SK-N-SH treated with all-trans-retinoic acid at 6 μM for 48 hours (cell line): ENCODE data around the gene PLA2R1.
A peak's percentile ranks its signal among the peaks of the same experiment; 100 is the strongest.
"Not testable (repeated sequence)": the region's sequence is repeated elsewhere in the genome, so short reads cannot be mapped to it uniquely, and the experiment has no call there.

Source experiments
- ATAC-seq: fragments of 200-7000 bp; cut with Tn5 transposase; 3 replicates; pipeline ENCODE4 v1.9.1; 2020; ENCODE audit warnings: mild to moderate bottlenecking, moderate library complexity
- ARNTL ChIP-seq: fragments of 450-650 bp; formaldehyde crosslinking; IDR thresholded peaks from 2 replicates; pipeline ENCODE4 v1.5.0; 2020; ENCODE audit warnings: low read depth, mild to moderate bottlenecking, moderate library complexity, borderline replicate concordance
- BACH2 ChIP-seq: fragments of 250-450 bp; sonication (Bioruptor Pico); IDR thresholded peaks from 2 replicates; pipeline ENCODE4 v1.9.0; 2021; ENCODE audit warnings: mild to moderate bottlenecking, borderline replicate concordance
- CSDC2 ChIP-seq: fragments of 250-450 bp; sonication (Bioruptor Pico); IDR thresholded peaks from 2 replicates; pipeline ENCODE4 v1.5.0; 2020; ENCODE audit warnings: mild to moderate bottlenecking, moderate library complexity
- ESRRG ChIP-seq: fragments of 250-450 bp; sonication (Bioruptor Pico); IDR thresholded peaks from 2 replicates; pipeline ENCODE4 v1.6.1; 2021; ENCODE audit warnings: mild to moderate bottlenecking
- GLIS3 ChIP-seq: fragments of 250-450 bp; sonication (Bioruptor Pico); IDR thresholded peaks from 2 replicates; pipeline ENCODE4 v1.5.0; 2020; ENCODE audit warnings: mild to moderate bottlenecking, moderate library complexity
- OSR1 ChIP-seq: fragments of 250-450 bp; sonication (Bioruptor Pico); IDR thresholded peaks from 2 replicates; pipeline ENCODE4 v1.8.0; 2022; ENCODE audit warnings: moderate library complexity, mild to moderate bottlenecking, inconsistent platforms
- POU6F1 ChIP-seq: fragments of 250-450 bp; sonication (Bioruptor Pico); IDR thresholded peaks from 2 replicates; pipeline ENCODE4 v1.8.0; 2021; ENCODE audit warnings: low read depth, mild to moderate bottlenecking, moderate library complexity, borderline replicate concordance
- PPARA ChIP-seq: fragments of 250-450 bp; sonication (Bioruptor Pico); IDR thresholded peaks from 2 replicates; pipeline ENCODE4 v1.5.0; 2020; ENCODE audit warnings: mild to moderate bottlenecking, borderline replicate concordance
- RARB ChIP-seq: fragments of 250-450 bp; sonication (Bioruptor Pico); IDR thresholded peaks from 2 replicates; pipeline ENCODE4 v1.8.0; 2021; ENCODE audit warnings: mild to moderate bottlenecking, moderate library complexity
- TCF4 ChIP-seq: fragments of 250-450 bp; sonication (Bioruptor Pico); IDR thresholded peaks from 2 replicates; pipeline ENCODE4 v1.8.0; 2021; ENCODE audit warnings: mild to moderate bottlenecking, moderate library complexity, borderline replicate concordance
- TOX ChIP-seq: fragments of 250-450 bp; sonication (Bioruptor Pico); IDR thresholded peaks from 2 replicates; pipeline ENCODE4 v1.8.0; 2021; ENCODE audit warnings: mild to moderate bottlenecking, moderate library complexity, borderline replicate concordance
- ZFP3 ChIP-seq: fragments of 250-450 bp; sonication (Bioruptor Pico); IDR thresholded peaks from 2 replicates; pipeline ENCODE4 v1.5.0; 2020; ENCODE audit warnings: mild to moderate bottlenecking, moderate library complexity
- ZFP30 ChIP-seq: fragments of 450-650 bp; formaldehyde crosslinking; IDR thresholded peaks from 2 replicates; pipeline ENCODE4 v1.5.0; 2022; ENCODE audit warnings: mild to moderate bottlenecking, moderate library complexity
- ZNF70 ChIP-seq: fragments of 450-650 bp; formaldehyde crosslinking; IDR thresholded peaks from 2 replicates; pipeline ENCODE4 v1.5.0; 2020; ENCODE audit warnings: mild to moderate bottlenecking, moderate library complexity
- TF ChIP-seq, protein P1 (sequence below): fragments of 250-450 bp; sonication (Bioruptor Pico); IDR thresholded peaks from 2 replicates; pipeline ENCODE4 v1.5.0; 2020; ENCODE audit warnings: mild to moderate bottlenecking, moderate library complexity
- TF ChIP-seq, protein P2 (sequence below): fragments of 250-450 bp; sonication (Bioruptor Pico); IDR thresholded peaks from 2 replicates; pipeline ENCODE4 v1.5.1; 2021; ENCODE audit warnings: mild to moderate bottlenecking, moderate library complexity
- TF ChIP-seq, protein P3 (sequence below): fragments of 250-450 bp; sonication (Bioruptor Pico); IDR thresholded peaks from 2 replicates; pipeline ENCODE4 v1.8.0; 2020; ENCODE audit warnings: mild to moderate bottlenecking, moderate library complexity, borderline replicate concordance

PLA2R1 gene

DNA sequence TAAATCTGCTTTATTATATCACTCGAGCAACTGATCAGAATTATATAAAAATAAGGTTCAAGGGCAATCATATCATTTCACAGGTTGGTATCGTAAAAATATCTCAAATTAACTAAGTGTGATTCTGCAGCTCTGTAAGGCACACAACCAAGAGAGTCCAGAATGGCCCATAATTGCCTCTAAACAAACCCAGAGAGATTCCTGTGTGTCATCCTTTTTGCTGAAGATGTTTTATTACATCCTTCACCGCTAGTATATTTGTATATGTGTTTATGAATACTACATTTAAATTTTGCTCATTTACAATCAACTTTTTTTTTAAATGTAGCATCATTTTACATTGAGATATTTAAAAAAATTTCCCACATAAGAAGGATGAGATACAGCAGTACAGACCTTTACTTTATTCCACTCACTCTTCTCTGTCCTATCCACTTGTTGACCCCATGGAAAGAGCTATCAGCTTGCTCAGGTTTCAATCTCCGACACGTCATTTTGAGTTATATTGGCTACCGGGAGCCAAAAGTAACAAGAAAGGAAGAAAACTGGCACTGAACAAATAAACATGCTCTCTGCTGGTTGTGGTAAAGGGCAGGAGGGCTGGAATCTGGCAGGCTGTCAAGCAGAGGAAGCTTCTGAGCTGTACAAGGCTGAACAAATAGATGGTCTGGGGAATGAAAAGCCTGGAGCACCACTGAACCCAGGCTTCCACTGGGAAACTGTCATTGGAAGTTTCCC, 23.1 kb downstream of the PLA2R1 start:
- peak; percentile 85 for ATAC-seq
- TF ChIP-seq GLIS3 (CRISPR knock-in tag) (no peak), OSR1 (CRISPR knock-in tag) (no peak), TCF4 (CRISPR knock-in tag) (no peak), ARNTL (no peak), PPARA (no peak), CSDC2 (CRISPR knock-in tag) (no peak), TOX (CRISPR knock-in tag) (no peak), ESRRG (no peak)
- TF ChIP-seq, protein P1, sequence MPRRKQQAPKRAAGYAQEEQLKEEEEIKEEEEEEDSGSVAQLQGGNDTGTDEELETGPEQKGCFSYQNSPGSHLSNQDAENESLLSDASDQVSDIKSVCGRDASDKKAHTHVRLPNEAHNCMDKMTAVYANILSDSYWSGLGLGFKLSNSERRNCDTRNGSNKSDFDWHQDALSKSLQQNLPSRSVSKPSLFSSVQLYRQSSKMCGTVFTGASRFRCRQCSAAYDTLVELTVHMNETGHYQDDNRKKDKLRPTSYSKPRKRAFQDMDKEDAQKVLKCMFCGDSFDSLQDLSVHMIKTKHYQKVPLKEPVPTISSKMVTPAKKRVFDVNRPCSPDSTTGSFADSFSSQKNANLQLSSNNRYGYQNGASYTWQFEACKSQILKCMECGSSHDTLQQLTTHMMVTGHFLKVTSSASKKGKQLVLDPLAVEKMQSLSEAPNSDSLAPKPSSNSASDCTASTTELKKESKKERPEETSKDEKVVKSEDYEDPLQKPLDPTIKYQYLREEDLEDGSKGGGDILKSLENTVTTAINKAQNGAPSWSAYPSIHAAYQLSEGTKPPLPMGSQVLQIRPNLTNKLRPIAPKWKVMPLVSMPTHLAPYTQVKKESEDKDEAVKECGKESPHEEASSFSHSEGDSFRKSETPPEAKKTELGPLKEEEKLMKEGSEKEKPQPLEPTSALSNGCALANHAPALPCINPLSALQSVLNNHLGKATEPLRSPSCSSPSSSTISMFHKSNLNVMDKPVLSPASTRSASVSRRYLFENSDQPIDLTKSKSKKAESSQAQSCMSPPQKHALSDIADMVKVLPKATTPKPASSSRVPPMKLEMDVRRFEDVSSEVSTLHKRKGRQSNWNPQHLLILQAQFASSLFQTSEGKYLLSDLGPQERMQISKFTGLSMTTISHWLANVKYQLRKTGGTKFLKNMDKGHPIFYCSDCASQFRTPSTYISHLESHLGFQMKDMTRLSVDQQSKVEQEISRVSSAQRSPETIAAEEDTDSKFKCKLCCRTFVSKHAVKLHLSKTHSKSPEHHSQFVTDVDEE (CRISPR knock-in tag), result no peak
- TF ChIP-seq, protein P2, sequence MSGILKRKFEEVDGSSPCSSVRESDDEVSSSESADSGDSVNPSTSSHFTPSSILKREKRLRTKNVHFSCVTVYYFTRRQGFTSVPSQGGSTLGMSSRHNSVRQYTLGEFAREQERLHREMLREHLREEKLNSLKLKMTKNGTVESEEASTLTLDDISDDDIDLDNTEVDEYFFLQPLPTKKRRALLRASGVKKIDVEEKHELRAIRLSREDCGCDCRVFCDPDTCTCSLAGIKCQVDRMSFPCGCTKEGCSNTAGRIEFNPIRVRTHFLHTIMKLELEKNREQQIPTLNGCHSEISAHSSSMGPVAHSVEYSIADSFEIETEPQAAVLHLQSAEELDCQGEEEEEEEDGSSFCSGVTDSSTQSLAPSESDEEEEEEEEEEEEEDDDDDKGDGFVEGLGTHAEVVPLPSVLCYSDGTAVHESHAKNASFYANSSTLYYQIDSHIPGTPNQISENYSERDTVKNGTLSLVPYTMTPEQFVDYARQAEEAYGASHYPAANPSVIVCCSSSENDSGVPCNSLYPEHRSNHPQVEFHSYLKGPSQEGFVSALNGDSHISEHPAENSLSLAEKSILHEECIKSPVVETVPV (CRISPR knock-in tag), result no peak
- TF ChIP-seq, protein P3, sequence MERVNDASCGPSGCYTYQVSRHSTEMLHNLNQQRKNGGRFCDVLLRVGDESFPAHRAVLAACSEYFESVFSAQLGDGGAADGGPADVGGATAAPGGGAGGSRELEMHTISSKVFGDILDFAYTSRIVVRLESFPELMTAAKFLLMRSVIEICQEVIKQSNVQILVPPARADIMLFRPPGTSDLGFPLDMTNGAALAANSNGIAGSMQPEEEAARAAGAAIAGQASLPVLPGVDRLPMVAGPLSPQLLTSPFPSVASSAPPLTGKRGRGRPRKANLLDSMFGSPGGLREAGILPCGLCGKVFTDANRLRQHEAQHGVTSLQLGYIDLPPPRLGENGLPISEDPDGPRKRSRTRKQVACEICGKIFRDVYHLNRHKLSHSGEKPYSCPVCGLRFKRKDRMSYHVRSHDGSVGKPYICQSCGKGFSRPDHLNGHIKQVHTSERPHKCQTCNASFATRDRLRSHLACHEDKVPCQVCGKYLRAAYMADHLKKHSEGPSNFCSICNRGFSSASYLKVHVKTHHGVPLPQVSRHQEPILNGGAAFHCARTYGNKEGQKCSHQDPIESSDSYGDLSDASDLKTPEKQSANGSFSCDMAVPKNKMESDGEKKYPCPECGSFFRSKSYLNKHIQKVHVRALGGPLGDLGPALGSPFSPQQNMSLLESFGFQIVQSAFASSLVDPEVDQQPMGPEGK (CRISPR knock-in tag), result no peak
- TF ChIP-seq, all 23 proteins: peak for 0

GRCh38 chr2:160038662-160039061, 23.8 kb downstream of the PLA2R1 start:
- ATAC-seq, result not testable (repeated sequence)

GRCh38 chr2:160036736-160037135, 25.7 kb downstream of the PLA2R1 start:
- TF ChIP-seq RARB, result no peak
- no peak for TF ChIP-seq CSDC2 (CRISPR knock-in tag)
- TF ChIP-seq OSR1 (CRISPR knock-in tag), result no peak
- TF ChIP-seq TOX (CRISPR knock-in tag), result no peak
- no peak for TF ChIP-seq ZFP3
- TF ChIP-seq, all 23 proteins: peak for 0
- ATAC-seq, result no peak

- TF ChIP-seq, protein P3 (CRISPR knock-in tag), result no peak
- TF ChIP-seq POU6F1 (no peak), GLIS3 (CRISPR knock-in tag) (no peak), BACH2 (CRISPR knock-in tag) (no peak), TCF4 (CRISPR knock-in tag) (no peak), ZFP30 (CRISPR knock-in tag) (no peak), ZNF70 (CRISPR knock-in tag) (no peak), ARNTL (no peak)
- TF ChIP-seq, protein P2 (CRISPR knock-in tag), result no peak
- no peak for ATAC-seq
These were observed 27.3 kb downstream of the PLA2R1 start for GRCh38 chr2:160035125-160035524.
